ENCODE results near the gene MAP3K4.

DNA sequence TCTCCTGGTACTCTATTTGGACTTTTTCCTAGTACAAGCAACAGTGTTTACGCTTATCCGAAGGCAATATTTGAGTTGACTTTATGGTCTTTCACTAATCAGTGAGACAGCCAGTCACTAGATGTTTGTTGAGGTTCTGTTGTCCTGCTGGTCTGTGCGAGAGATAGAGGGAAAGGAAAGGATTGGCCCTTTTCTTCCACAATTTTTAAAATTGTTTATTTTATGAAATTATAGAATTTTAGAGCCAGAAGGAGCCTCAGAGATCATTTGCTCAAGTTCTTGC, 44.4 kb downstream of the MAP3K4 start:
- TF ChIP-seq, protein P1, sequence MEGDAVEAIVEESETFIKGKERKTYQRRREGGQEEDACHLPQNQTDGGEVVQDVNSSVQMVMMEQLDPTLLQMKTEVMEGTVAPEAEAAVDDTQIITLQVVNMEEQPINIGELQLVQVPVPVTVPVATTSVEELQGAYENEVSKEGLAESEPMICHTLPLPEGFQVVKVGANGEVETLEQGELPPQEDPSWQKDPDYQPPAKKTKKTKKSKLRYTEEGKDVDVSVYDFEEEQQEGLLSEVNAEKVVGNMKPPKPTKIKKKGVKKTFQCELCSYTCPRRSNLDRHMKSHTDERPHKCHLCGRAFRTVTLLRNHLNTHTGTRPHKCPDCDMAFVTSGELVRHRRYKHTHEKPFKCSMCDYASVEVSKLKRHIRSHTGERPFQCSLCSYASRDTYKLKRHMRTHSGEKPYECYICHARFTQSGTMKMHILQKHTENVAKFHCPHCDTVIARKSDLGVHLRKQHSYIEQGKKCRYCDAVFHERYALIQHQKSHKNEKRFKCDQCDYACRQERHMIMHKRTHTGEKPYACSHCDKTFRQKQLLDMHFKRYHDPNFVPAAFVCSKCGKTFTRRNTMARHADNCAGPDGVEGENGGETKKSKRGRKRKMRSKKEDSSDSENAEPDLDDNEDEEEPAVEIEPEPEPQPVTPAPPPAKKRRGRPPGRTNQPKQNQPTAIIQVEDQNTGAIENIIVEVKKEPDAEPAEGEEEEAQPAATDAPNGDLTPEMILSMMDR (conservative IDR thresholded peaks at IDR 0.05): no peak
- TF ChIP-seq ZFX (IDR thresholded peaks at IDR 0.05): no peak
